ENCODE data around the gene DPYSL5. TPM values are rescaled to one million over a fixed set of nuclear protein-coding genes. Genes with fewer than 3 reads are reported as not detected.
"Not testable (repeated sequence)": the region's sequence is repeated elsewhere in the genome, so short reads cannot be mapped to it uniquely, and the experiment has no call there.

DPYSL5 gene
- total RNA-seq, 1 donor from 2014 or later, result 2.9 TPM

GRCh38 chr2:26811791-26812694 lies 35.9 kb upstream of the DPYSL5 start:
- Histone ChIP-seq H3K27ac (ENCODE audit: low read depth, low read length) (no peak overlapping the region), H3K36me3 (ENCODE audit: insufficient read depth, low read length) (no peaks in the 10 kb centered on the region), H4K20me1 (ENCODE audit: insufficient read depth, low read length) (no peaks in the 10 kb centered on the region), H3K4me2 (ENCODE audit: low read length) (no peak overlapping the region), H3K27me3 (ENCODE audit: insufficient read depth, low read length) (peaks cover 14% of the 10 kb centered on the region), H3K79me2 (ENCODE audit: insufficient read depth, low read length) (no peaks in the 10 kb centered on the region), H3K4me3 (ENCODE audit: insufficient read depth, low read depth, low read length) (no peak overlapping the region), H3K4me1 (ENCODE audit: insufficient read depth, low read length) (no peaks in the 10 kb centered on the region), H2AFZ (ENCODE audit: low read depth, low read length) (no peak overlapping the region), H3K9ac (ENCODE audit: low read length) (no peak overlapping the region), H3K9me3 (ENCODE audit: insufficient read depth, low read depth, low read length) (no peaks in the 10 kb centered on the region)
- peaks cover 28% of the 10 kb centered on the region for H3K27me3 Mint-ChIP-seq (ENCODE audit: low read depth, unreplicated experiment)
- DNase-seq (ENCODE audit: low read depth) (no peak), FAIRE-seq (no peak)
- TF ChIP-seq EZH2 (IDR thresholded peaks at IDR 0.05; ENCODE audit: insufficient read depth, low read length), result no peak
- TF ChIP-seq, protein P1, sequence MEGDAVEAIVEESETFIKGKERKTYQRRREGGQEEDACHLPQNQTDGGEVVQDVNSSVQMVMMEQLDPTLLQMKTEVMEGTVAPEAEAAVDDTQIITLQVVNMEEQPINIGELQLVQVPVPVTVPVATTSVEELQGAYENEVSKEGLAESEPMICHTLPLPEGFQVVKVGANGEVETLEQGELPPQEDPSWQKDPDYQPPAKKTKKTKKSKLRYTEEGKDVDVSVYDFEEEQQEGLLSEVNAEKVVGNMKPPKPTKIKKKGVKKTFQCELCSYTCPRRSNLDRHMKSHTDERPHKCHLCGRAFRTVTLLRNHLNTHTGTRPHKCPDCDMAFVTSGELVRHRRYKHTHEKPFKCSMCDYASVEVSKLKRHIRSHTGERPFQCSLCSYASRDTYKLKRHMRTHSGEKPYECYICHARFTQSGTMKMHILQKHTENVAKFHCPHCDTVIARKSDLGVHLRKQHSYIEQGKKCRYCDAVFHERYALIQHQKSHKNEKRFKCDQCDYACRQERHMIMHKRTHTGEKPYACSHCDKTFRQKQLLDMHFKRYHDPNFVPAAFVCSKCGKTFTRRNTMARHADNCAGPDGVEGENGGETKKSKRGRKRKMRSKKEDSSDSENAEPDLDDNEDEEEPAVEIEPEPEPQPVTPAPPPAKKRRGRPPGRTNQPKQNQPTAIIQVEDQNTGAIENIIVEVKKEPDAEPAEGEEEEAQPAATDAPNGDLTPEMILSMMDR (IDR thresholded peaks at IDR 0.05; ENCODE audit: insufficient read depth, low read depth, low read length), result no peak
- H3K9me3 Mint-ChIP-seq (ENCODE audit: unreplicated experiment), result peaks cover 4% of the 10 kb centered on the region
- no peak overlapping the region for H3K27ac Mint-ChIP-seq (ENCODE audit: unreplicated experiment)
- no peak overlapping the region for H3K4me3 Mint-ChIP-seq (ENCODE audit: unreplicated experiment)
- H3K36me3 Mint-ChIP-seq (ENCODE audit: low read depth, unreplicated experiment), result no peaks in the 10 kb centered on the region
- peaks cover 2% of the 10 kb centered on the region for H3K4me1 Mint-ChIP-seq (ENCODE audit: low read depth, unreplicated experiment)

DNA sequence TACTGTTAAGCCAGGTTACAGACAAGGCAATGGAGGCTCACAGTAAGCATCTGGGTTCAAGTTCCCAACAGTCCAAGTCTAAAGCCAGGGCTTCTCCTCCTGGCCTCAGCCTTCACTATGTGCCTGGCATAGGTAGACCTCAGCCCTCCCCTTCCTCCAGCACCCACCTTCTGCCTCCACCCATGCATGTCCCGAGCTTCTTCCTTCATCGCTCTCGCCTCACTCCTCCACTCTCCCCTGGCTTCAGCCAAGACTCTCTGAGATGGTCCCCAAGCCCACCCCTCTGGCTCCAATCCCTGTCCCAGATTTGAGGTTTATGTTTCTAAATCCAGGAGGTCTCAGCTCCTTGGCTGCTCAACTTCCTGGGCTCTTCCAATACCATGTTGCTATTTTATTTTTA lies 35.2 kb upstream of the DPYSL5 start:
- peaks cover 16% of the 10 kb centered on the region for H3K27me3 ChIP-seq (ENCODE audit: insufficient read depth, low read length)
- Mint-ChIP-seq H3K36me3 (ENCODE audit: low read depth, unreplicated experiment) (no peaks in the 10 kb centered on the region), H3K27me3 (ENCODE audit: low read depth, unreplicated experiment) (peaks cover 29% of the 10 kb centered on the region), H3K4me1 (ENCODE audit: low read depth, unreplicated experiment) (peaks cover 2% of the 10 kb centered on the region), H3K4me3 (ENCODE audit: unreplicated experiment) (no peak overlapping the region), H3K9me3 (ENCODE audit: unreplicated experiment) (peaks cover 4% of the 10 kb centered on the region), H3K27ac (ENCODE audit: unreplicated experiment) (peak overlapping the region; percentile 18)
- H3K4me1 ChIP-seq (ENCODE audit: insufficient read depth, low read length), result no peaks in the 10 kb centered on the region
- DNase-seq (ENCODE audit: low read depth) (no peak), FAIRE-seq (no peak)
- TF ChIP-seq, protein P1 (IDR thresholded peaks at IDR 0.05; ENCODE audit: insufficient read depth, low read depth, low read length), result no peak
- no peak for TF ChIP-seq EZH2 (IDR thresholded peaks at IDR 0.05; ENCODE audit: insufficient read depth, low read length)
- H3K4me3 ChIP-seq (ENCODE audit: insufficient read depth, low read depth, low read length), result no peak overlapping the region
- H2AFZ ChIP-seq (ENCODE audit: low read depth, low read length), result no peak overlapping the region
- H3K4me2 ChIP-seq (ENCODE audit: low read length), result no peak overlapping the region
- no peaks in the 10 kb centered on the region for H3K79me2 ChIP-seq (ENCODE audit: insufficient read depth, low read length)
- H3K9ac ChIP-seq (ENCODE audit: low read length), result no peak overlapping the region
- H3K9me3 ChIP-seq (ENCODE audit: insufficient read depth, low read depth, low read length), result no peaks in the 10 kb centered on the region
- H4K20me1 ChIP-seq (ENCODE audit: insufficient read depth, low read length), result no peaks in the 10 kb centered on the region
- H3K27ac ChIP-seq (ENCODE audit: low read depth, low read length), result no peak overlapping the region
- H3K36me3 ChIP-seq (ENCODE audit: insufficient read depth, low read length), result no peaks in the 10 kb centered on the region

DNA sequence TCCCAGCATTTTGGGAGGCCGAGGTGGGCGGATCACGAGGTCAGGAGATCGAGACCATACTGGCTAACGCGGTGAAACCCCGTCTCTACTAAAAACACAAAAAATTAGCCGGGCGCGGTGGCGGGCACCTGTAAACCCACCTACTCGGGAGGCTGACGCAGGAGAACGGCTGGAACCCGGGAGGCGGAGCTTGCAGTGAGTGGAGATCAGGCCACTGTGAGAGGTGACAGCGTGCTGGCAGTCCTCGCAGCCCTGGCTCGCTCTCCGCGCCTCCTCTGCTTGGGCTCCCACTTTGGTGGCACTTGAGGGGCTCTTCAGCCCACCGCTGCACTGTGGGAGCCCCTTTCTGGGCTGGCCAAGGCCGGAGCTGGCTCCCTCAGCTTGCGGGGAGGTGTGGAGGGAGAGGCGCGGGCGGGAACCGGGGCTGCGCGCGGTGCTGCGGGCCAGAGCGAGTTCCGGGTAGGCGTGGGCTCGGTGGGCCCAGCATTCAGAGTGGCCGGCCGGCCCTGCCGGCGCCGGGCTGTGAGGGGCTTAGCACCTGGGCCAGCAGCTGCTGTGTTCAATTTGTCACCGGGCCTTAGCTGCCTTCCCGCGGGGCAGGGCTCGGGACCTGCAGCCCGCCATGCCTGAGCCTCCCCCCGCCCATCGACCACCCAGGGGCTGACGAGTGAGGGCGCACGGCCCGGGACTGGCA lies 33.7 kb upstream of the DPYSL5 start:
- not testable (repeated sequence) for H3K27ac Mint-ChIP-seq (ENCODE audit: unreplicated experiment); H4K20me1 ChIP-seq (ENCODE audit: insufficient read depth, low read length); H3K9me3 Mint-ChIP-seq (ENCODE audit: unreplicated experiment); H3K36me3 ChIP-seq (ENCODE audit: insufficient read depth, low read length); H3K9ac ChIP-seq (ENCODE audit: low read length); H3K4me1 ChIP-seq (ENCODE audit: insufficient read depth, low read length); H3K4me3 ChIP-seq (ENCODE audit: insufficient read depth, low read depth, low read length); H3K27ac ChIP-seq (ENCODE audit: low read depth, low read length); H3K9me3 ChIP-seq (ENCODE audit: insufficient read depth, low read depth, low read length); H3K79me2 ChIP-seq (ENCODE audit: insufficient read depth, low read length); FAIRE-seq; DNase-seq (ENCODE audit: low read depth); H3K4me1 Mint-ChIP-seq (ENCODE audit: low read depth, unreplicated experiment); H3K36me3 Mint-ChIP-seq (ENCODE audit: low read depth, unreplicated experiment); H3K4me3 Mint-ChIP-seq (ENCODE audit: unreplicated experiment); H2AFZ ChIP-seq (ENCODE audit: low read depth, low read length); H3K4me2 ChIP-seq (ENCODE audit: low read length)
- H3K27me3 Mint-ChIP-seq (ENCODE audit: low read depth, unreplicated experiment), result peaks cover 39% of the 10 kb centered on the region
- H3K27me3 ChIP-seq (ENCODE audit: insufficient read depth, low read length), result peaks cover 21% of the 10 kb centered on the region

Data from astrocyte (in vitro differentiated cells and primary cell).